Tibial artery (tissue), 4 donors: ENCODE results near the gene KCNQ1.

Experiments
- DNase-seq, 2 donors: peaks; one replicate each; pipeline ENCODE4 v3.0.0-alpha.2; 2019
- H3K27ac ChIP-seq, 2 donors: fragments of 200-600 bp; sonication (generic) in 1 of 2; 1 replicate in 1 of 2; 2 replicates in 1 of 2; pipeline ENCODE4 v1.5.1; 2018 to 2019; ENCODE audit warnings: mild to moderate bottlenecking in 1 of 2
- H3K27me3 ChIP-seq, 2 donors: fragments of 200-600 bp; sonication (generic) in 1 of 2; one replicate each; pipeline versions ENCODE4 v1.5.1 to v1.6.0; 2016 to 2019
- H3K36me3 ChIP-seq, 3 donors: fragments of 200-600 bp; sonication (generic) in 2 of 3; one replicate each; pipeline ENCODE4 v1.5.1; 2016 to 2019; ENCODE audit warnings: mild to moderate bottlenecking in 2 of 3
- H3K4me1 ChIP-seq, 4 donors: fragments of 200-600 bp; sonication (generic) in 2 of 4; 1 replicate in 3 of 4; 2 replicates in 1 of 4; pipeline ENCODE4 v1.5.1; 2016 to 2019
- H3K4me3 ChIP-seq, 2 donors: fragments of 200-600 bp; sonication (generic) in 1 of 2; 1 replicate in 1 of 2; 2 replicates in 1 of 2; pipeline ENCODE4 v1.5.1; 2018 to 2019; ENCODE audit warnings: mild to moderate bottlenecking in 2 of 2
- H3K9me3 ChIP-seq, 3 donors: fragments of 200-600 bp; sonication (generic) in 1 of 3; one replicate each; pipeline ENCODE4 v1.5.1; 2016 to 2019
- intact Hi-C: fragments of 100-400 bp; cut with DNase I; formaldehyde crosslinking; loops from one replicate; pipeline ENCODE4 v1.15.0; 2023; ENCODE audit warnings: low total_unique reads
- TF ChIP-seq, protein P1 (sequence below), 2 experiments: fragments of 200-600 bp in 1 of 2; fragments of 450-650 bp in 1 of 2; IDR thresholded peaks; one replicate each; pipeline ENCODE4 v1.5.1; 2017 to 2019; ENCODE audit warnings: antibody characterized with exemption in 2 of 2, mild to moderate bottlenecking in 1 of 2, moderate library complexity in 1 of 2

KCNQ1 gene

DNA sequence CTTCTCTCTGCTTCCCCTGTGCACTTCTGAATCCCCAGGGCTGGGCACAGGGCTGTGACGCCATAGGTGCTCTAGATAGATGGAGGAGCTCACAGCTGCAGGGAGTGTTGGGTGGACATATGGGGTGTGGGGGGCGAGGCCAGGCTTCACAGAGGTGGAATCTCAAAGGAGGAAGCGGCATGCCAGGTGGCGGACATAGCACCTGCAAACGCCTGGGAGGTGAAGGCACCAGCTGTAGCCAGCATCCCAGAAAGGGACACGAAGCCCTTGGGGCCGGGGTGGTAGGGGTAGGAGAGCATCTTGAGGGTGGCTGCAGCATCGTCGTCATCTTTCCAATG is 269.6 kb downstream of the KCNQ1 start:
- peaks cover 0 to 17% of the 10 kb centered on the region in 2 donors for H3K27me3 ChIP-seq
- no peaks in the 10 kb centered on the region for H3K36me3 ChIP-seq
- TF ChIP-seq, protein P1, sequence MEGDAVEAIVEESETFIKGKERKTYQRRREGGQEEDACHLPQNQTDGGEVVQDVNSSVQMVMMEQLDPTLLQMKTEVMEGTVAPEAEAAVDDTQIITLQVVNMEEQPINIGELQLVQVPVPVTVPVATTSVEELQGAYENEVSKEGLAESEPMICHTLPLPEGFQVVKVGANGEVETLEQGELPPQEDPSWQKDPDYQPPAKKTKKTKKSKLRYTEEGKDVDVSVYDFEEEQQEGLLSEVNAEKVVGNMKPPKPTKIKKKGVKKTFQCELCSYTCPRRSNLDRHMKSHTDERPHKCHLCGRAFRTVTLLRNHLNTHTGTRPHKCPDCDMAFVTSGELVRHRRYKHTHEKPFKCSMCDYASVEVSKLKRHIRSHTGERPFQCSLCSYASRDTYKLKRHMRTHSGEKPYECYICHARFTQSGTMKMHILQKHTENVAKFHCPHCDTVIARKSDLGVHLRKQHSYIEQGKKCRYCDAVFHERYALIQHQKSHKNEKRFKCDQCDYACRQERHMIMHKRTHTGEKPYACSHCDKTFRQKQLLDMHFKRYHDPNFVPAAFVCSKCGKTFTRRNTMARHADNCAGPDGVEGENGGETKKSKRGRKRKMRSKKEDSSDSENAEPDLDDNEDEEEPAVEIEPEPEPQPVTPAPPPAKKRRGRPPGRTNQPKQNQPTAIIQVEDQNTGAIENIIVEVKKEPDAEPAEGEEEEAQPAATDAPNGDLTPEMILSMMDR (IDR thresholded peaks at IDR 0.05) = no peak
- intact Hi-C loops = no loop called here
- H3K4me3 ChIP-seq = no peak overlapping the region
- H3K27ac ChIP-seq = no peak overlapping the region
- H3K9me3 ChIP-seq = no peaks in the 10 kb centered on the region
- no peak for DNase-seq
- peaks cover 0 to 6% (median 1%) of the 10 kb centered on the region in 4 donors for H3K4me1 ChIP-seq

DNA sequence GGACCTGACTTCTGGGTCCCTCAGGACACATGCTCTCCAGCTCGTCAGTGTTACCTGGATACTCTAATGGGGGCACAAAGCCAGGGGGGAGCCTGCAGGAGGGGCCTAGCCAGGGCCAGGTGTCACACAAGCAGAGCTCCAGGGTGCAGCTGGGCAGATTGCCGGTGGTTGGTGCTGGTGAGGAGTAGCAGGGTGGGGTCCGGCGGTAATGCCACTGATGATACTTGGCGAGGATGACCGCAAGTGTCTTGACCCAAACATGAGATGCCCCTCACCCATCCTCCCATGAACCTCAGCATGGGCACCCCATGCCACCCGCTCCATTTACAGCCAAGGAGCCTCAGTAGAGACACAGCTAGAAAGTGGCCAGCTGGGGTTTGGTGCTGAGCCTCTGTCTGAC is 270.1 kb downstream of the KCNQ1 start:
- no peak for DNase-seq
- H3K36me3 ChIP-seq = no peaks in the 10 kb centered on the region
- TF ChIP-seq, protein P1 (IDR thresholded peaks at IDR 0.05) = no peak
- intact Hi-C loops = no loop called here
- peaks cover 0 to 17% of the 10 kb centered on the region in 2 donors for H3K27me3 ChIP-seq
- H3K9me3 ChIP-seq = no peaks in the 10 kb centered on the region
- H3K4me1 ChIP-seq = peaks cover 0 to 1% (median 0%) of the 10 kb centered on the region in 4 donors
- no peak overlapping the region for H3K27ac ChIP-seq
- H3K4me3 ChIP-seq = no peak overlapping the region

DNA sequence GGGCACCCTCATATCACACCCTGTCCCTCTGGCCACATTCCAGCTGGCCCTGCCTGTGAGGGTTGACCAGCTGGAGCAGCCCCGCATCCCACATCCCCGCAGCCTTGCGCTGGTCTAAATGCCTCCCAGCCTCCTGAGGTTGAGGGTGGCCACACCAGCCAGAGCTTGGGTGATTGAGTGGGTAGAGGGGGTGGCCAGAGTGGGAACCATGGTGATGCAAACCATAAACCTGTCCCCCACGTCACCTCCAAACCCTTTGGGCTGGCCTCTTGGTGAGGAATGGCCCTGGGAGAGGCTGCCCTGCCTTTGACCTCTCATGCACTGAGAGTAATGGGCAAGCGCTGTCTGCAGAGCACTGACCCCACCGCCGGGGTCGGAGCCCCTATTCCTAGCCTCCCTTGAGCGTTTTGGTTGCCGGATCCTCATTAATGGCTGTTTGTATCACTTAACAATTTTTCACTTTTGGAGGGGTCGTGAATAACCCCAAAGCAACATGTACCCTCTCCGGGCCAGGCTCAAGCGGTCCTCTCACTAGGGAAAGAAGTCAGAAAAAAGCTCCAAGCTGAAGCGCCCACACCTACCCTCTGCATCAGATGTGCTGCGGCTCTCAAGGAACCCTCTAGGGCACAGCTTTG is 271.0 kb downstream of the KCNQ1 start:
- Histone ChIP-seq H3K27me3 (peaks cover 0 to 17% of the 10 kb centered on the region in 2 donors), H3K36me3 (no peaks in the 10 kb centered on the region), H3K9me3 (no peaks in the 10 kb centered on the region), H3K4me3 (no peak overlapping the region), H3K4me1 (no peaks in the 10 kb centered on the region), H3K27ac (no peak overlapping the region)
- intact Hi-C loops = no loop called here
- no peak for DNase-seq
- TF ChIP-seq, protein P1 (IDR thresholded peaks at IDR 0.05) = no peak

- Histone ChIP-seq H3K4me3 (no peak overlapping the region), H3K27me3 (peaks cover 0 to 17% of the 10 kb centered on the region in 2 donors), H3K36me3 (no peaks in the 10 kb centered on the region), H3K27ac (no peak overlapping the region), H3K9me3 (no peaks in the 10 kb centered on the region), H3K4me1 (no peaks in the 10 kb centered on the region)
- intact Hi-C loops = no loop called here
- DNase-seq = no peak
- TF ChIP-seq, protein P1 (IDR thresholded peaks at IDR 0.05) = no peak
These were observed 271.7 kb downstream of the KCNQ1 start for GRCh38 chr11:2716376-2717095.

GRCh38 chr11:2717561-2718325 is 272.9 kb downstream of the KCNQ1 start:
- Histone ChIP-seq H3K27me3 (peaks cover 0 to 21% of the 10 kb centered on the region in 2 donors), H3K4me3 (no peak overlapping the region), H3K9me3 (no peaks in the 10 kb centered on the region), H3K36me3 (no peaks in the 10 kb centered on the region), H3K27ac (no peak overlapping the region), H3K4me1 (no peaks in the 10 kb centered on the region)
- DNase-seq = no peak
- intact Hi-C loops = no loop called here
- TF ChIP-seq, protein P1 (IDR thresholded peaks at IDR 0.05) = no peak
